GM06990 (cell line): ENCODE measurements around the gene DPP4.
"Not testable (repeated sequence)": the region's sequence is repeated elsewhere in the genome, so short reads cannot be mapped to it uniquely, and the experiment has no call there.

ENCODE experiments used
- DNase-seq: peaks from one replicate; pipeline ENCODE4 v3.0.0-alpha.2; 2011; ENCODE audit not compliant: insufficient read length; ENCODE audit errors: extremely low read depth
- H3K27me3 ChIP-seq: replicated peaks from 2 replicates; pipeline ENCODE4 v1.6.0; 2011; ENCODE audit warnings: low read length; ENCODE audit not compliant: control insufficient read depth, insufficient read depth
- H3K36me3 ChIP-seq: 2 replicates; pipeline ENCODE4 v1.5.1; 2011; ENCODE audit warnings: low read length; ENCODE audit not compliant: control insufficient read depth, insufficient read depth
- H3K4me3 ChIP-seq: replicated peaks from 2 replicates; pipeline ENCODE4 v1.5.1; 2011; ENCODE audit warnings: low read depth, mild to moderate bottlenecking, control low read depth, low read length
- TF ChIP-seq, protein P1 (sequence below): IDR thresholded peaks from 2 replicates; pipeline ENCODE4 v1.5.1; 2011; ENCODE audit warnings: low read length, control low read depth, mild to moderate bottlenecking, inconsistent platforms; ENCODE audit not compliant: insufficient read depth, poor library complexity, severe bottlenecking

Gene DPP4

DNA sequence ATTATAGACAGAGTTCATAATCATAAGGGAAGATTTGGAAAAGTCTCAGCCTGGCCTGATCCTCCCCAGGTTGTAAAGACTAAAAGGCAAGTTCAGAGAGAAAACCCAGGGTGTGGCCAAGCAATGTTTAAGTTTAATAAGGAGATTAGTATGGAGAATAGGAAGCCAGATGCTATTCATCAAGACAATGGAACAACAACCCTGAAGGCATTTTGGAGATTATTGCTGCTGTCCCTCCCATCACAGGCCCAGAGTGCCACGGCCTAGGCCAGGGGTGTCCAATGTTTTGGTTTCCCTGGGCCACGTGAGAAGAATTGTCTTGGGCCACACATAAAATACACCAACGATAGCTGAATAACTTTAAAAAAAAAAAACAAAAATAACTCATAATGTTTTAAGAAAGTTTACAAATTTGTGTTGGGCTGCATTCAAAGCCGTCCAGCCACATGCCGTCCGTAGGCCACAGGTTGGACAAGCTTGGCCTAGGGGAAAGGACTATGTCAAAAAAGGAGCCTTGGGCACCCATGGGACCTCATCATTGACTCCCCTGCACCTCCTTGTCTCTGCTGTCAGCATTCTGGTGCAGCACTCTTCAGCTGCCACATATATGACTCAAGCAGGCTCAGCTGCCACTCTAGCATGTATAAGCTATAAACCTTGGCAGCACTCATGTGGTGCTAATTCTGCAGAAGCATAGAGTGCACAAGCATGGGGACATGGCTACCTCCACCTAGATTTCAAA lies 20.8 kb downstream of the DPP4 start:
- no peak for DNase-seq
- TF ChIP-seq, protein P1, sequence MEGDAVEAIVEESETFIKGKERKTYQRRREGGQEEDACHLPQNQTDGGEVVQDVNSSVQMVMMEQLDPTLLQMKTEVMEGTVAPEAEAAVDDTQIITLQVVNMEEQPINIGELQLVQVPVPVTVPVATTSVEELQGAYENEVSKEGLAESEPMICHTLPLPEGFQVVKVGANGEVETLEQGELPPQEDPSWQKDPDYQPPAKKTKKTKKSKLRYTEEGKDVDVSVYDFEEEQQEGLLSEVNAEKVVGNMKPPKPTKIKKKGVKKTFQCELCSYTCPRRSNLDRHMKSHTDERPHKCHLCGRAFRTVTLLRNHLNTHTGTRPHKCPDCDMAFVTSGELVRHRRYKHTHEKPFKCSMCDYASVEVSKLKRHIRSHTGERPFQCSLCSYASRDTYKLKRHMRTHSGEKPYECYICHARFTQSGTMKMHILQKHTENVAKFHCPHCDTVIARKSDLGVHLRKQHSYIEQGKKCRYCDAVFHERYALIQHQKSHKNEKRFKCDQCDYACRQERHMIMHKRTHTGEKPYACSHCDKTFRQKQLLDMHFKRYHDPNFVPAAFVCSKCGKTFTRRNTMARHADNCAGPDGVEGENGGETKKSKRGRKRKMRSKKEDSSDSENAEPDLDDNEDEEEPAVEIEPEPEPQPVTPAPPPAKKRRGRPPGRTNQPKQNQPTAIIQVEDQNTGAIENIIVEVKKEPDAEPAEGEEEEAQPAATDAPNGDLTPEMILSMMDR: no peak
- H3K36me3 ChIP-seq: no peaks in the 10 kb centered on the region
- no peak overlapping the region for H3K4me3 ChIP-seq
- no peaks in the 10 kb centered on the region for H3K27me3 ChIP-seq

DNA sequence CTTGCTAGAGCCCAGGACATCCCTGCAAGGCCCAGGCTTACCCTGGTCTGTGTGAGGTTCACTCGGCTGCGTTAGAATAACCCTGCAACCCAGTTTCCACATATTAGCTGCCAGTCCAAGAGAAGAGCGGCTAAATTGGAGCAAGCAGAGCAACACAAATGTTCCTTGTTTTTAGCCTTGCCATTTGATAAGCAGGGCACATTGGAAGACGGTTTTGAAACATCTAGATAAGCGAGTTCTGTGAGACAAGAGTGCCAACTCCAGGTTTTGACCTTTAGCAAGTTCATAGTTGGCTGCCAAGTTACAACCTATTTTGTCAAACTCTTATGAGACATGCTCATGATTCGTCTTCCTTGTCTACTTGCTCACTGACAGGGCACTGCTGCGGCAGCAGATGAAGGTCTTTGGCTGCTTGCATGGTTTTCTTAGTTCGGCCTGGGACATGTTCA lies 23.5 kb downstream of the DPP4 start:
- TF ChIP-seq, protein P1: no peak
- Histone ChIP-seq H3K36me3 (no peaks in the 10 kb centered on the region), H3K27me3 (no peaks in the 10 kb centered on the region), H3K4me3 (no peak overlapping the region)
- no peak for DNase-seq

DNA sequence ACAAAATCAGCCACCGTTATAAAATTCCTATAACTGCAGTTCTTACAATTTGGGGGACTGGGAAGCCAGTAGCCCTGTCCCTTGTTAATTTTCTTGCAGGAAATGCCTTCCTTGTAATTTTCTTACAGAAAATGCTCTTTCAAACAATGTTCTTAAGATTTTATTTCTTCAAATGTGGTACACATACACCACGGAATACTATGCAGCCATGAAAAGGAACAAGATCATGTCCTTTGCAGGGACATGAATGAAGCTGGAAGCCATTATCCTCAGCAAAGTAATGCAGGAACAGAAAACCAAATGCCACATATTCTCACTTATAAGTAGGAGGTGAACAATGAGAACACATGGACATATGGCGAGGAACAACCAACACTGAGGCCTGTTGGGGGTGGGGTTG lies 24.9 kb downstream of the DPP4 start:
- H3K27me3 ChIP-seq, DNase-seq, H3K36me3 ChIP-seq, H3K4me3 ChIP-seq: not testable (repeated sequence)

DNA sequence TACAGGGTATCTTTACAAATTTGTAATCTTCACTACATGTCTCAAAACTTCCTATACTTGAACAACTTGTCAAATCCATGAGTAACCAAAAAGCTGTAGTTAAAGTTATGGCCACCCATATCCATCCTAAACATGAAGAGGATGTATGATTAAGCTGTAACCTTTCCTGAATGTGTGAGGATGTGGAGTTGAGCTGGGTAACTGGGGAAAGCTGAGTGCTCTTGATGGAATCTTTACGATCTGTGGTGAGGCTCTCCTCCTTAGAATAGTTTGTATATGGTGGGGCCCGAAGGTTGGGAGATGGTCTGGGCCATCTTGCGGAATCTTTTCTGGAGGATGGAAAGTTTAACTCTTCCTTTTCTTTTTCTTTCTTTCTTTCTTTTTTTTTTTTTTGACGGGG lies 29.4 kb downstream of the DPP4 start:
- TF ChIP-seq, protein P1: no peak
- Histone ChIP-seq H3K36me3 (no peaks in the 10 kb centered on the region), H3K27me3 (no peaks in the 10 kb centered on the region), H3K4me3 (no peak overlapping the region)
- no peak for DNase-seq

DNA sequence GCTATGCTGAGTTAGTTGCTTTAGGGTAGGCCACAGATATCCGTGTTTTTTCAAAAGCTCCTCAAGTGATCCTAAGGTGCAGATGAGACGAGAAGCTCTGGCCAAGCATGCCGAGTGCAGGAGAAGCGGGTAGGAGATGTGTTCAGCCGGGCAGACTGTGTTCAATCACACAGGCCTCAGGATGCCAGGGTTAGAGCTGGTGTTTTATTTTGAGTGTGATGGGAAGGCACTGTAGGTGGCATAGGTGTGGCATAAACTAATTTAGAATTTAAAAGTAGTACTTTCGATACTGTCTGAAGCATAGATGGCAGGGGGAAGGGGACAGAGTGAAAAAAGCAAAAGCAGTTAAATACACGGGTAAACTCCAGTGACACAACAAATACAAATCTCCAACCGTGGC lies 30.9 kb downstream of the DPP4 start:
- DNase-seq: no peak
- H3K4me3 ChIP-seq: no peak overlapping the region
- TF ChIP-seq, protein P1: no peak
- no peaks in the 10 kb centered on the region for H3K36me3 ChIP-seq
- H3K27me3 ChIP-seq: no peaks in the 10 kb centered on the region

DNA sequence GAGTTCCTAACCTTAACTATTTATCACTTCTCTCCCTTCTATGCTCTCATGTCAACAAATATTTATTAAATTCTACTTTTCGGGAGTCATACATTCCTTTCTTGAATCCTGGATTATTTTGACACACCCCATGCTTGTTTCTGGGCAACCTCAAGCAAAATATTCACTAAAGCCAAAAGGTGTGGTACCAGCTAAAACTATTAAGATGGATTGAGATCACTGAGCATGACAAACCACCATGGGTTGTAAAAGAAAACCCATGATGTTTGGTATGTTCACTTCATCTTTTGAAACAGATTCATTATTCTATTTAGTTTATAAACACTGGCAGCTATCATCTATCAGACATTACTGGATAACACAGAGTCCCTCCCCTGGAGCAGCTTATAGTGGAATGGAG lies 32.5 kb downstream of the DPP4 start:
- Histone ChIP-seq H3K4me3 (no peak overlapping the region), H3K27me3 (no peaks in the 10 kb centered on the region), H3K36me3 (no peaks in the 10 kb centered on the region)
- TF ChIP-seq, protein P1: no peak
- no peak for DNase-seq
